K562 (cell line): ENCODE measurements around the gene DAB2. TPM values are rescaled to one million over a fixed set of nuclear protein-coding genes. Genes with fewer than 3 reads are reported as not detected.

Experiments used
- ATAC-seq: fragments of 200-7000 bp; cut with Tn5 transposase; 3 replicates; pipeline ENCODE4 v1.9.1; 2020; ENCODE audit warnings: moderate library complexity
- BruUV-seq: library from RNA; stranded (reverse); fragments of 400-500 nt; replicated peaks from 2 replicates; lab custom pipeline; 2021; lab: Mats Ljungman, UMichigan
- CTCF ChIA-PET: fragments of 300-600 bp; formaldehyde crosslinking; extraction: SDS; loops from one replicate; lab custom pipeline; 2021; ENCODE audit warnings: low intra/inter-chr PET ratio; lab: Yijun Ruan, JAX
- POLR2A ChIA-PET: fragments of 300-600, 350-650 bp; sonication (Branson Sonifier 250); formaldehyde crosslinking; extraction: SDS; loops from one replicate; lab custom pipeline; 2021; ENCODE audit warnings: antibody characterized with exemption, inconsistent platforms; lab: Yijun Ruan, JAX
- DNase-seq, 4 experiments: peaks; one replicate each; pipeline versions ENCODE4 v3.0.0 to v3.0.0-alpha.2; 2011 to 2018; ENCODE audit warnings: low spot score in 3 of 4, mixed read lengths in 3 of 4; ENCODE audit errors: extremely low read depth in 1 of 4
- FAIRE-seq: peaks from 2 replicates; lab custom pipeline; 2011; peaks lifted over from hg19 to GRCh38; lab: Jason Lieb, UNC
- H2AFZ ChIP-seq: 2 replicates; pipeline ENCODE4 v1.6.0; 2011; ENCODE audit warnings: low read depth, low read length, control low read depth, inconsistent platforms
- H3K27ac ChIP-seq: fragments of 200-600 bp; 3 replicates; pipeline ENCODE4 v1.8.0; 2011; ENCODE audit warnings: low read depth, mild to moderate bottlenecking, control low read depth, inconsistent platforms, low read length, moderate library complexity, mixed read lengths; ENCODE audit errors: extremely low read depth
- H3K27me3 ChIP-seq, 2 experiments: fragments of 300-600 bp in 1 of 2; 2 replicates in 1 of 2; 3 replicates in 1 of 2; pipeline versions ENCODE4 v1.6.0 to v1.8.0; 2011; ENCODE audit warnings: inconsistent platforms in 2 of 2, low read length in 2 of 2, mild to moderate bottlenecking in 1 of 2, mixed read lengths in 1 of 2, moderate library complexity in 1 of 2; ENCODE audit not compliant: control insufficient read depth in 2 of 2, insufficient read depth in 2 of 2
- H3K36me3 ChIP-seq: fragments of 300-600 bp; 3 replicates; pipeline ENCODE4 v1.8.0; 2011; ENCODE audit warnings: mild to moderate bottlenecking, low read length, inconsistent platforms; ENCODE audit not compliant: control insufficient read depth, insufficient read depth
- H3K4me1 ChIP-seq, 2 experiments: fragments of 200-600 bp in 1 of 2; replicated peaks in 1 of 2; 2 replicates in 1 of 2; 3 replicates in 1 of 2; pipeline versions ENCODE4 v1.5.1 to v1.8.0; 2011; ENCODE audit warnings: inconsistent platforms in 2 of 2, low read length in 2 of 2, mild to moderate bottlenecking in 1 of 2, mixed read lengths in 1 of 2, moderate library complexity in 1 of 2; ENCODE audit not compliant: control insufficient read depth in 2 of 2, insufficient read depth in 2 of 2
- H3K4me2 ChIP-seq: 2 replicates; pipeline ENCODE4 v1.6.1; 2011; ENCODE audit warnings: low read length, control low read depth, inconsistent platforms, mixed read lengths; ENCODE audit not compliant: insufficient read depth
- H3K4me3 ChIP-seq: fragments of 200-600 bp; sonication (generic), shearing (Covaris generic); 2 replicates; pipeline ENCODE4 v1.5.1; 2016; ENCODE audit warnings: control low read depth, inconsistent platforms
- H3K79me2 ChIP-seq: fragments of 200-600 bp; 3 replicates; pipeline ENCODE4 v1.8.0; 2011; ENCODE audit warnings: low read length, inconsistent platforms; ENCODE audit not compliant: control insufficient read depth, insufficient read depth
- H3K9ac ChIP-seq, 2 experiments: 2 replicates each; pipeline versions ENCODE4 v1.6.0 to v1.6.1; 2011; ENCODE audit warnings: low read depth in 2 of 2, low read length in 2 of 2, control low read depth in 1 of 2, inconsistent platforms in 1 of 2, mild to moderate bottlenecking in 1 of 2, mixed read lengths in 1 of 2; ENCODE audit not compliant: insufficient read depth in 1 of 2
- H3K9me1 ChIP-seq: one replicate; pipeline ENCODE4 v1.6.0; 2011; ENCODE audit warnings: inconsistent platforms, mild to moderate bottlenecking, low read length, moderate library complexity; ENCODE audit not compliant: control insufficient read depth, insufficient read depth
- H3K9me3 ChIP-seq: replicated peaks from 2 replicates; pipeline ENCODE4 v1.5.1; 2011; ENCODE audit warnings: low read depth, low read length, inconsistent platforms; ENCODE audit not compliant: control insufficient read depth, insufficient read depth
- H4K20me1 ChIP-seq: replicated peaks from 2 replicates; pipeline ENCODE4 v1.6.1; 2011; ENCODE audit warnings: low read length, inconsistent platforms, mixed read lengths; ENCODE audit not compliant: control insufficient read depth, insufficient read depth
- CEBPG ChIP-seq, 3 experiments: fragments of 200-800 bp in 1 of 3; sonication (Bioruptor generic) in 1 of 3; sonication (generic) in 1 of 3; formaldehyde crosslinking in 1 of 3; IDR thresholded peaks in 2 of 3; conservative IDR thresholded peaks in 1 of 3; 2 replicates each; pipeline versions ENCODE4 v1.6.1 to v1.8.0; 2016 to 2022; ENCODE audit warnings: missing compliant biosample characterization in 2 of 3, missing genetic modification characterization in 2 of 3, mild to moderate bottlenecking in 1 of 3, missing genetic modification reagents in 1 of 3
- ESRRA ChIP-seq: fragments of 450-650 bp; IDR thresholded peaks from 2 replicates; pipeline ENCODE4 v1.6.1; 2014; ENCODE audit warnings: low read depth, mild to moderate bottlenecking, moderate library complexity, borderline replicate concordance
- NONO ChIP-seq, 2 experiments: fragments of 200-400 bp in 1 of 2; fragments of 450-650 bp in 1 of 2; formaldehyde crosslinking in 1 of 2; IDR thresholded peaks; 2 replicates each; pipeline ENCODE4 v1.6.1; 2017; ENCODE audit warnings: low read depth in 2 of 2, mild to moderate bottlenecking in 2 of 2, moderate library complexity in 2 of 2, low read length in 1 of 2
- WGBS: fragments of 100-300 bp; shearing (Covaris generic); methylation state at CpG from one replicate; pipeline ENCODE4 v1.1.6; 2016; ENCODE audit warnings: low coverage, mixed read lengths; ENCODE audit not compliant: insufficient coverage; ENCODE audit errors: missing lambda C conversion rate; 5-methylcytosine and 5-hydroxymethylcytosine counted together
- in situ Hi-C: fragments of 300-500 bp; cut with MboI; formaldehyde crosslinking; loops from 4 replicates; pipeline ENCODE4 v1.15.0; 2018; ENCODE audit warnings: inconsistent platforms, mixed read lengths
- intact Hi-C: fragments of 100-400 bp; cut with micrococcal nuclease; formaldehyde crosslinking; loops from 2 replicates; pipeline ENCODE4 v1.14.2; 2022
- polyA plus RNA-seq, 8 experiments: library from polyadenylated mRNA; depleted of rRNA in 4 of 8; stranded (reverse) in 5 of 8; unstranded in 3 of 8; fragments of >200 nt; fragmentation: Nextera tagmentation in 2 of 8; fragmentation: Illumina TruSeq in 1 of 8; extraction: Ambion mirVana in 2 of 8; extraction: Trizol in 1 of 8; gene quantifications; 2 replicates each; pipeline versions ENCODE4 v1.2.1 to v1.2.3, GENCODE V29; 2011 to 2014; ENCODE audit warnings: inconsistent platforms in 1 of 8, missing spikeins in 1 of 8
- total RNA-seq, 7 experiments: library from RNA; depleted of rRNA in 6 of 7; stranded (reverse); fragments of >200 nt in 6 of 7; fragmentation: Illumina TruSeq in 2 of 7; extraction: Trizol in 2 of 7; gene quantifications; 2 replicates each; pipeline versions ENCODE4 v1.2.1 to v1.2.3, GENCODE V29; 2011 to 2021; ENCODE audit warnings: low replicate concordance in 1 of 7

Gene DAB2
- total and polyA plus RNA-seq, 9 of the 15 experiments (the other 6 are each of a cell fraction or from before 2014, with no cell fraction given): 6.6 to 29.9 (median 24.1) TPM

GRCh38 chr5:39409033-39409432 lies 15.7 kb downstream of the DAB2 start:
- Histone ChIP-seq H3K27ac (no peak overlapping the region), H3K4me3 (no peak overlapping the region), H2AFZ (no peak overlapping the region), H3K9me1 (no peaks in the 10 kb centered on the region), H3K9me3 (no peaks in the 10 kb centered on the region), H3K36me3 (no peaks in the 10 kb centered on the region), H3K4me1 (no peaks in the 10 kb centered on the region), H3K9ac (no peak overlapping the region), H4K20me1 (no peaks in the 10 kb centered on the region), H3K4me2 (no peak overlapping the region), H3K79me2 (no peaks in the 10 kb centered on the region), H3K27me3 (no peaks in the 10 kb centered on the region)
- no peak for FAIRE-seq
- ChIA-PET CTCF (interaction anchor here (0.8 kb wide), 1 partner anchor 138 kb away, joined by 4 read pairs; no protein-coding TSS in a partner anchor), POLR2A (interaction anchor here (0.6 to 10.1 kb wide), 3 partner anchors 6 to 47 kb away, joined by 3 to 67 read pairs (median 4); no protein-coding TSS in a partner anchor)
- 0 out of 4 replicates have a peak, but pooled peaks of 1 of the 2 experiments have one; percentile 12 for TF ChIP-seq NONO (IDR thresholded peaks at IDR 0.05; ENCODE audit: low read depth in 2 of 2, low read length in 1 of 2)
- no peak for TF ChIP-seq ESRRA
- TF ChIP-seq CEBPG (CRISPR knock-in tag; IDR thresholded peaks at IDR 0.05): no peak
- 0 out of 4 replicates have a peak, but pooled peaks of 1 of the 2 experiments have one; percentile 30 for TF ChIP-seq CEBPG (tag; conservative IDR thresholded peaks at IDR 0.05 in 1 of 2, IDR thresholded peaks at IDR 0.05 in 1 of 2)
- ATAC-seq: no peak
- BruUV-seq: no TSS peak
- intact Hi-C loops: no loop called here
- 10% methylated on average over 1 of the region's 1 CpG for WGBS
- no peak for DNase-seq
- in situ Hi-C loops: no loop called here
